ENCODE data around the gene STX18. TPM values are rescaled to one million over a fixed set of nuclear protein-coding genes. Genes with fewer than 3 reads are reported as not detected.

Gene STX18
- total RNA-seq, 1 donor from 2014 or later = 20.4 TPM

DNA sequence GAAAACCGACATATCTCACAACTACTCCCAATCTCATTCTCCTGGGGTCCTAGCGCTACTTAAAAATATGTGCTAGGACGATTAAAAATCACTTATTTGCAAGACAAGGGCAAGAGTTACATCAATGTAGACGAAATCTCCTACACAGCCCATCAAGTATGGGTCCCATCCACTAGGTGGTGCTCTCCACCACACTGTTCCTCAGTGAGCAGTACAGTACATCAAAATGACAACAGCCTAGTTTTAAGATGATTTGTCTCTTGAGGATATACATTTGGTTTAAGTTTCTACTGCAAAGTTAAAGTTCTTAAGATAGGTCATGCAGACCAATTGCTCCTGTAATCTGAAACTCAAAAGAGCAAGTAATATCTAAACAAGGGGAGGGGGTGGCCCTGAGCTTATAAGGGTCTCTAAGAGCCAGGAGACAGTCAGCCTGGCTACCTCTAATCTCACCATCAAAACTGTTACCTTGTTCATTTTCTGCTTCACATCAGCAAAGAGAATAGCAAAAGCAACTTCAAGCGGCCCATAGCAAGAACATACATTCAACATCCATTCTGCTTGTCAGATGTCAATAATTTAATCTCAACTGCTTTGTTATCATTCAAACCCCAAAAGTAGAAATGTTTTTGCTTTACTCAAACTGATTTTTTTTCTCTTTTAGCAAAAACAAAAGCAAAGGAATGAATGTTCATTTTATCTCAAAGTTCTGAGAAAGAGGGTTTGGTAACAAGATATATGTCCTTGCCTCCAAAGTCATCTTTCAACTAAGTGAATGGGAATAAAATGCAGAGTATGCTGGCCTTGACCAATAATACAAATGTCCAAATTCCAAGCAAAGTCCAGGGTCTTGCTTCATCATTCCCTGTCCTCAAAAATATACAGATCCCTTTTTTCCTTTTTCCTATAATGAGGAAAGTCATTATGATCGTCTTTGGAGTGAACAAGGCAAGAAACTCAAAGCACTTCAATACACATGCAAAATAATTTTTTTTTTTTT lies 53.1 kb downstream of the STX18 start:
- TF ChIP-seq, protein P1, sequence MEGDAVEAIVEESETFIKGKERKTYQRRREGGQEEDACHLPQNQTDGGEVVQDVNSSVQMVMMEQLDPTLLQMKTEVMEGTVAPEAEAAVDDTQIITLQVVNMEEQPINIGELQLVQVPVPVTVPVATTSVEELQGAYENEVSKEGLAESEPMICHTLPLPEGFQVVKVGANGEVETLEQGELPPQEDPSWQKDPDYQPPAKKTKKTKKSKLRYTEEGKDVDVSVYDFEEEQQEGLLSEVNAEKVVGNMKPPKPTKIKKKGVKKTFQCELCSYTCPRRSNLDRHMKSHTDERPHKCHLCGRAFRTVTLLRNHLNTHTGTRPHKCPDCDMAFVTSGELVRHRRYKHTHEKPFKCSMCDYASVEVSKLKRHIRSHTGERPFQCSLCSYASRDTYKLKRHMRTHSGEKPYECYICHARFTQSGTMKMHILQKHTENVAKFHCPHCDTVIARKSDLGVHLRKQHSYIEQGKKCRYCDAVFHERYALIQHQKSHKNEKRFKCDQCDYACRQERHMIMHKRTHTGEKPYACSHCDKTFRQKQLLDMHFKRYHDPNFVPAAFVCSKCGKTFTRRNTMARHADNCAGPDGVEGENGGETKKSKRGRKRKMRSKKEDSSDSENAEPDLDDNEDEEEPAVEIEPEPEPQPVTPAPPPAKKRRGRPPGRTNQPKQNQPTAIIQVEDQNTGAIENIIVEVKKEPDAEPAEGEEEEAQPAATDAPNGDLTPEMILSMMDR (IDR thresholded peaks at IDR 0.05) = peak; percentile 76 to 81 (median 79)
- TF ChIP-seq POLR2AphosphoS5 (IDR thresholded peaks at IDR 0.05; ENCODE audit: insufficient read depth in 1 of 2, low read depth in 1 of 2) = no peak
- H3K9me3 ChIP-seq = no peaks in the 10 kb centered on the region
- peaks cover 9% of the 10 kb centered on the region for H3K4me1 ChIP-seq
- H3K27ac ChIP-seq = peak overlapping the region; percentile 52
- intact Hi-C loops (cut with DNase I) = no loop called here
- H3K4me3 ChIP-seq = no peak overlapping the region
- H3K27me3 ChIP-seq = no peaks in the 10 kb centered on the region
- H3K36me3 ChIP-seq = no peaks in the 10 kb centered on the region
- no peak for DNase-seq (ENCODE audit: extremely low spot score in 2 of 2)

DNA sequence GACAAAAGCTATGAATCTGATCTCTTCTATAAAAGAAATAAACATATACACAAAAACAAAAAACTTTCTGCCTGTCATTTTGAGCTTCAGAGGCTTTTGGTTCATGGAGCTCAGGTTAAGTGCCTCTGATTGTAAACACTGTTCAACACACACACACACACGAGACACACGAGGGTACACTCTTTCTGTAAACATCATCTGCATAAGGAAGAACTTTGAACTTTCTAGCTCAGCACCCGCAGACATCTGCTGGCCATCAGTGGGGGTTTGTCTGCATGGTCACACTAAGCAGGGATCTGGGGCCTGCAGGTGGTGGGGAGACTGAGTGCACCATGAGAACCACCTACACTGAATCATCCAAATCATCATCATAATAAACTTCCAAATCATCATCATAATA lies 54.9 kb downstream of the STX18 start:
- H3K27me3 ChIP-seq = no peaks in the 10 kb centered on the region
- H3K4me3 ChIP-seq = no peak overlapping the region
- H3K9me3 ChIP-seq = no peaks in the 10 kb centered on the region
- H3K4me1 ChIP-seq = peaks cover 14% of the 10 kb centered on the region
- TF ChIP-seq POLR2A (IDR thresholded peaks at IDR 0.05) (no peak), POLR2AphosphoS5 (IDR thresholded peaks at IDR 0.05; ENCODE audit: insufficient read depth in 1 of 2, low read depth in 1 of 2) (no peak)
- TF ChIP-seq, protein P1 (IDR thresholded peaks at IDR 0.05) = no peak
- intact Hi-C loops (cut with DNase I) = no loop called here
- H3K27ac ChIP-seq = no peak overlapping the region
- DNase-seq (ENCODE audit: extremely low spot score in 2 of 2) = no peak
- no peaks in the 10 kb centered on the region for H3K36me3 ChIP-seq

DNA sequence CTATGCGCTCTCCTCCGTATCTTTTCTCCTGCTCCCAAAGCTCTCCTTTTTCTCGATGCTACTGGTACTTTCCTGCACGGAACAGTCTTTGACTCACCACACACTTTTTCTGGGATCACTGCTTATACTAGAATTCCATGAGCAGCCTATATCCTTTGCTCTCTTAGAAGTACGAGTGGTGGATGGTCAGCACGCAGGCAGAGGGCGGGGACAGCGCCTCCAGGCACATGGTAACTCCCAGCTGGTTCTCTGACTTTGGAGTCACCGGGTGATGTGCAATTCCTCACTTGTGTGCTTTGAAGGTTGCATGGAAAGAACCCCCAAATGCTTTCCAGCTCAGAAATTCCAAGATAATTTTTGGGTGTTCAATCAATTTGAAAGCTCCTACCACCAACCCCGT lies 56.0 kb downstream of the STX18 start:
- TF ChIP-seq POLR2AphosphoS5 (IDR thresholded peaks at IDR 0.05; ENCODE audit: insufficient read depth in 1 of 2, low read depth in 1 of 2) (no peak), POLR2A (IDR thresholded peaks at IDR 0.05) (no peak)
- TF ChIP-seq, protein P1 (IDR thresholded peaks at IDR 0.05) = no peak
- no peak overlapping the region for H3K4me3 ChIP-seq

DNA sequence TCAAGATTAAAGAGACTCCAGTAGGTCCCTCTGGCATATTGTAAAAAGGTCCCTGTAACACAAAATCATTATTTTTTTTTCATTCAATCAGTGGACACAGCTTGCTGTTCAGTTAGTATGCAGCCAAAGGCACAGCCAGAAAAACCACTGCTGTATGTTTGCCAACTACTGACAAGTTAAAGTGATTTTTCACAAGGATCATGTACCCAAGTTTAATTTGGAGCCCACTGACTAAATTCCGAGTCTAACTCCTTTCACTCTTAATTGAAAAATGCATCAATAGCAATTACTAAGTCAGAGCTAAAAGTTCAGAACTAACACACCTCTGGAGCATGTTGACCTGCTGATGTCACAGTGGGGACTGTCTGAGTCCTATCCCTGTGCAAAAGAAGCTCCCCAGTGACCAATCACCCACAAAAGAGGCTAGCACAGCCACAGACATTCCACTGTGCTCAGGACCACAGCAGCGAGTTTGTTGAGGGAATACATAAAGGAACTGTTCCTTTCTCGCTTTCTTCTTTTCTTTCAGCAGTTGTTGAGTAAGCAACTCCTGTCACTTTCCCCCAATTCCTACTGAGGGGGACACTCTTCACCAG lies 60.4 kb downstream of the STX18 start:
- H3K4me3 ChIP-seq = no peak overlapping the region
- TF ChIP-seq, protein P1 (IDR thresholded peaks at IDR 0.05) = no peak
- no peak for TF ChIP-seq POLR2AphosphoS5 (IDR thresholded peaks at IDR 0.05; ENCODE audit: insufficient read depth in 1 of 2, low read depth in 1 of 2)
- no peak for TF ChIP-seq POLR2A (IDR thresholded peaks at IDR 0.05)
- no peaks in the 10 kb centered on the region for H3K9me3 ChIP-seq
- H3K27me3 ChIP-seq = no peaks in the 10 kb centered on the region
- no peaks in the 10 kb centered on the region for H3K36me3 ChIP-seq
- H3K4me1 ChIP-seq = peaks cover 44% of the 10 kb centered on the region
- intact Hi-C loops (cut with DNase I) = no loop called here
- peak overlapping the region; percentile 46 for H3K27ac ChIP-seq
- no peak for DNase-seq (ENCODE audit: extremely low spot score in 2 of 2)

More for the DNA sequence above, 56.0 kb downstream of the STX18 start:
- intact Hi-C loops (cut with DNase I) = no loop called here
- no peaks in the 10 kb centered on the region for H3K9me3 ChIP-seq
- H3K4me1 ChIP-seq = peaks cover 24% of the 10 kb centered on the region
- DNase-seq (ENCODE audit: extremely low spot score in 2 of 2) = no peak
- no peaks in the 10 kb centered on the region for H3K27me3 ChIP-seq
- H3K27ac ChIP-seq = no peak overlapping the region
- H3K36me3 ChIP-seq = no peaks in the 10 kb centered on the region
